Neural crest cell (in vitro differentiated cells): Measurements from ENCODE around the gene RNF31. TPM values are rescaled to one million over a fixed set of nuclear protein-coding genes. Genes with fewer than 3 reads are reported as not detected.

Experiments used
- DNase-seq: peaks from one replicate; pipeline ENCODE4 v3.0.0; 2021; ENCODE audit warnings: low read depth, mixed read lengths, low spot score
- H3K27ac Mint-ChIP-seq: one replicate; pipeline ENCODE4 v1.8.0; 2021; ENCODE audit warnings: mild to moderate bottlenecking, mixed read lengths; ENCODE audit not compliant: unreplicated experiment
- H3K27me3 Mint-ChIP-seq: 2 replicates; pipeline ENCODE4 v1.8.0; 2021; ENCODE audit warnings: low read depth, mild to moderate bottlenecking, mixed read lengths
- H3K36me3 Mint-ChIP-seq: 2 replicates; pipeline ENCODE4 v1.8.0; 2021; ENCODE audit warnings: low read depth, mild to moderate bottlenecking, mixed read lengths
- H3K4me1 Mint-ChIP-seq: 2 replicates; pipeline ENCODE4 v1.8.0; 2021; ENCODE audit warnings: mixed read lengths
- H3K4me3 Mint-ChIP-seq: one replicate; pipeline ENCODE4 v1.8.0; 2021; ENCODE audit warnings: mild to moderate bottlenecking, mixed read lengths
- H3K9me3 Mint-ChIP-seq: 2 replicates; pipeline ENCODE4 v1.8.0; 2021; ENCODE audit warnings: mixed read lengths
- CTCF ChIP-seq: fragments of 200-600 bp; sonication (generic); conservative IDR thresholded peaks from 2 replicates; pipeline ENCODE4 v1.5.0; 2021; ENCODE audit warnings: antibody characterized with exemption, mild to moderate bottlenecking
- total RNA-seq: library from RNA; stranded (reverse); gene quantifications from 2 replicates; pipeline ENCODE4 v1.2.1, GENCODE V29; 2021

Gene RNF31
- total RNA-seq, 1 donor from 2014 or later: 65.5 TPM

- Mint-ChIP-seq H3K4me3 (peak within 1 kb of the TSS; percentile 98), H3K27ac (peak within 1 kb of the TSS; percentile 92), H3K4me1 (peaks cover 30% of the 10 kb centered on the region), H3K9me3 (no peaks in the 10 kb centered on the region), H3K27me3 (peaks cover 3% of the 10 kb centered on the region), H3K36me3 (peaks cover 13% of the 10 kb centered on the region)
- peak; percentile 86 for DNase-seq
- TF ChIP-seq CTCF: no peak
Observed at GRCh38 chr14:24188251-24189058, 41.2 kb downstream of the RNF31 start, which contains the start of gene IPO4. Gene IPO4 (minus strand): TSS chr14:24188816. CDS start chr14:24188787, 29 bp downstream.

GRCh38 chr14:24189059-24189375 is 41.7 kb downstream of the RNF31 start:
- H3K27ac Mint-ChIP-seq: peak overlapping the region; percentile 92
- H3K27me3 Mint-ChIP-seq: peaks cover 3% of the 10 kb centered on the region
- no peak for TF ChIP-seq CTCF
- H3K4me3 Mint-ChIP-seq: peak overlapping the region; percentile 98
- H3K4me1 Mint-ChIP-seq: peaks cover 33% of the 10 kb centered on the region
- H3K9me3 Mint-ChIP-seq: no peaks in the 10 kb centered on the region
- DNase-seq: no peak
- H3K36me3 Mint-ChIP-seq: peaks cover 14% of the 10 kb centered on the region

- peaks cover 3% of the 10 kb centered on the region for H3K27me3 Mint-ChIP-seq
- peaks cover 37% of the 10 kb centered on the region for H3K4me1 Mint-ChIP-seq
- peaks cover 15% of the 10 kb centered on the region for H3K36me3 Mint-ChIP-seq
- peak overlapping the region; percentile 98 for H3K4me3 Mint-ChIP-seq
- no peaks in the 10 kb centered on the region for H3K9me3 Mint-ChIP-seq
- H3K27ac Mint-ChIP-seq: peak overlapping the region; percentile 9
- no peak for TF ChIP-seq CTCF
- no peak for DNase-seq
Observed at GRCh38 chr14:24189460-24189859, 42.2 kb downstream of the RNF31 start.

- H3K4me1 Mint-ChIP-seq: peaks cover 43% of the 10 kb centered on the region
- no peaks in the 10 kb centered on the region for H3K9me3 Mint-ChIP-seq
- no peak for DNase-seq
- H3K27me3 Mint-ChIP-seq: peaks cover 3% of the 10 kb centered on the region
- TF ChIP-seq CTCF: no peak
- peak overlapping the region; percentile 49 for H3K4me3 Mint-ChIP-seq
- H3K27ac Mint-ChIP-seq: no peak overlapping the region
- peaks cover 15% of the 10 kb centered on the region for H3K36me3 Mint-ChIP-seq
Observed at GRCh38 chr14:24190416-24190815, 43.1 kb downstream of the RNF31 start.

GRCh38 chr14:24192933-24193332 is 45.6 kb downstream of the RNF31 start:
- TF ChIP-seq CTCF: no peak
- DNase-seq: no peak
- Mint-ChIP-seq H3K27me3 (peaks cover 3% of the 10 kb centered on the region), H3K36me3 (peaks cover 15% of the 10 kb centered on the region), H3K9me3 (no peaks in the 10 kb centered on the region), H3K27ac (no peak overlapping the region), H3K4me1 (peaks cover 46% of the 10 kb centered on the region), H3K4me3 (peak overlapping the region; percentile 63)
